ENCODE measurements around the gene HCN2. TPM values are rescaled to one million over a fixed set of nuclear protein-coding genes. Genes with fewer than 3 reads are reported as not detected.

Gene HCN2
- total and polyA plus RNA-seq, 10 of the 15 experiments (the other 5 are each of a cell fraction or from before 2014, with no cell fraction given): 0.01 to 0.54 (median 0.08) TPM; not detected in 4

- no peak for TF ChIP-seq ETV6 (conservative IDR thresholded peaks at IDR 0.05 in 1 of 2, IDR thresholded peaks at IDR 0.05 in 1 of 2; ENCODE audit: borderline replicate concordance in 1 of 2, low read depth in 1 of 2)
- no peak for TF ChIP-seq POU2F2 (IDR thresholded peaks at IDR 0.05; ENCODE audit: borderline replicate concordance, low read depth, low read length)
Observed at GRCh38 chr19:547117-547516, 42.6 kb upstream of the HCN2 start (continued).

GRCh38 chr19:547836-548720 is 41.6 kb upstream of the HCN2 start:
- TF ChIP-seq SPI1 (IDR thresholded peaks at IDR 0.05; ENCODE audit: borderline replicate concordance, insufficient read depth, low read depth, low read length) (no peak), FOXK2 (IDR thresholded peaks at IDR 0.05) (no peak), NBN (IDR thresholded peaks at IDR 0.05) (no peak), TAF1 (IDR thresholded peaks at IDR 0.05; ENCODE audit: borderline replicate concordance, low read depth, low read length) (no peak), YY1 (IDR thresholded peaks at IDR 0.05; ENCODE audit: low read depth, low read length) (no peak), ZNF384 (IDR thresholded peaks at IDR 0.05; ENCODE audit: borderline replicate concordance, low read depth, low read length) (no peak), TCF7 (IDR thresholded peaks at IDR 0.05; ENCODE audit: borderline replicate concordance) (no peak), MLLT1 (IDR thresholded peaks at IDR 0.05) (no peak), E2F4 (IDR thresholded peaks at IDR 0.05; ENCODE audit: low read depth, low read length) (no peak)
- WGBS (ENCODE audit: insufficient coverage, insufficient replicate concordance, low lambda C conversion rate, missing lambda C conversion rate): 71% methylated on average over 22 of the region's 26 CpGs
- FAIRE-seq: no peak
- Histone ChIP-seq H3K79me2 (ENCODE audit: control insufficient read depth, insufficient read depth, low read length) (no peaks in the 10 kb centered on the region), H3K27ac (ENCODE audit: control insufficient read depth, insufficient read depth) (no peak overlapping the region), H3K36me3 (ENCODE audit: control insufficient read depth in 2 of 2, insufficient read depth in 2 of 2, low read length in 1 of 2) (no peaks in the 10 kb centered on the region), H3K4me3 (no peak overlapping the region), H4K20me1 (ENCODE audit: control insufficient read depth, insufficient read depth) (no peaks in the 10 kb centered on the region), H3K9me3 (replicated peaks; ENCODE audit: control insufficient read depth, insufficient read depth, low read length) (no peaks in the 10 kb centered on the region), H2AFZ (ENCODE audit: control insufficient read depth, low read depth, low read length) (no peak overlapping the region), H3K27me3 (replicated peaks in 1 of 2; ENCODE audit: control insufficient read depth in 2 of 2, insufficient read depth in 2 of 2, low read length in 1 of 2) (no peaks in the 10 kb centered on the region), H3K4me1 (ENCODE audit: control insufficient read depth, insufficient read depth, low read length) (no peaks in the 10 kb centered on the region), H3K4me2 (ENCODE audit: control insufficient read depth, insufficient read depth) (no peak overlapping the region), H3K9ac (ENCODE audit: control insufficient read depth, insufficient read depth, low read length) (no peak overlapping the region)
- SMC1A ChIA-PET (ENCODE audit: uncharacterized antibody, unreplicated experiment): no interaction called here
- no peak for DNase-seq (ENCODE audit: low read depth, low spot score)
- ATAC-seq: no peak; the same call in 2 of the 3 replicates
- intact Hi-C loops (cut with micrococcal nuclease; ENCODE audit: unreplicated experiment): no loop called here
- BruUV-seq (replicated peaks): no TSS peak
- POLR2A ChIA-PET: no interaction called here
- CTCF ChIA-PET: no interaction called here
- in situ Hi-C loops (cut with MboI): no loop called here
- RAD21 ChIA-PET (ENCODE audit: unreplicated experiment): no interaction called here
